K562 (cell line): ENCODE data around the gene HNF4A. TPM values are rescaled to one million over a fixed set of nuclear protein-coding genes. Genes with fewer than 3 reads are reported as not detected.
A peak's percentile ranks its signal among the peaks of the same experiment; 100 is the strongest.

Experiments
- BRD4 ChIP-seq: fragments of 200-600 bp; sonication (generic); IDR thresholded peaks from 2 replicates; pipeline ENCODE4 v1.6.1; 2017; ENCODE audit warnings: inconsistent platforms
- C11orf30 ChIP-seq: fragments of 450-650 bp; IDR thresholded peaks from 2 replicates; pipeline ENCODE4 v1.6.1; 2016; ENCODE audit warnings: low read depth, mild to moderate bottlenecking
- CBX1 ChIP-seq: sonication (generic); IDR thresholded peaks from 2 replicates; pipeline ENCODE4 v1.6.1; 2016; ENCODE audit warnings: antibody characterized with exemption, low read depth, mild to moderate bottlenecking
- CEBPG ChIP-seq, 3 experiments: fragments of 200-800 bp in 1 of 3; sonication (Bioruptor generic) in 1 of 3; sonication (generic) in 1 of 3; formaldehyde crosslinking in 1 of 3; IDR thresholded peaks in 2 of 3; conservative IDR thresholded peaks in 1 of 3; 2 replicates each; pipeline versions ENCODE4 v1.6.1 to v1.8.0; 2016 to 2022; ENCODE audit warnings: missing compliant biosample characterization in 2 of 3, missing genetic modification characterization in 2 of 3, mild to moderate bottlenecking in 1 of 3, missing genetic modification reagents in 1 of 3
- CREB1 ChIP-seq, 2 experiments: sonication (generic) in 1 of 2; formaldehyde crosslinking in 1 of 2; IDR thresholded peaks; 2 replicates each; pipeline versions ENCODE4 v1.6.1 to v1.8.0; 2012 to 2022; ENCODE audit warnings: inconsistent platforms in 1 of 2, mild to moderate bottlenecking in 1 of 2, missing genetic modification reagents in 1 of 2, moderate library complexity in 1 of 2
- EHMT2 ChIP-seq: fragments of 450-650 bp; IDR thresholded peaks from 2 replicates; pipeline ENCODE4 v1.6.1; 2018; ENCODE audit warnings: antibody characterized with exemption
- ESRRA ChIP-seq: fragments of 450-650 bp; IDR thresholded peaks from 2 replicates; pipeline ENCODE4 v1.6.1; 2014; ENCODE audit warnings: low read depth, mild to moderate bottlenecking, moderate library complexity, borderline replicate concordance
- HCFC1 ChIP-seq: IDR thresholded peaks from 2 replicates; pipeline ENCODE4 v1.6.1; 2012; ENCODE audit warnings: low read depth, low read length, improper control_type of control experiment
- ID3 ChIP-seq, 2 experiments: fragments of 250-450 bp in 1 of 2; fragments of 450-650 bp in 1 of 2; sonication (Bioruptor Pico) in 1 of 2; IDR thresholded peaks; 2 replicates each; pipeline versions ENCODE4 v1.6.1 to v1.8.0; 2016 to 2021; ENCODE audit warnings: mild to moderate bottlenecking in 2 of 2, moderate library complexity in 2 of 2, missing compliant biosample characterization in 1 of 2, missing genetic modification characterization in 1 of 2
- KDM1A ChIP-seq, 2 experiments: fragments of 450-650 bp; IDR thresholded peaks; 2 replicates each; pipeline ENCODE4 v1.6.1; 2016; ENCODE audit warnings: mild to moderate bottlenecking in 2 of 2
- PHF21A ChIP-seq: fragments of 450-650 bp; IDR thresholded peaks from 2 replicates; pipeline ENCODE4 v1.6.1; 2017; ENCODE audit warnings: low read depth, borderline replicate concordance
- ZBTB2 ChIP-seq: fragments of 450-650 bp; IDR thresholded peaks from 2 replicates; pipeline ENCODE4 v1.6.1; 2016; ENCODE audit warnings: antibody characterized with exemption
- ZBTB40 ChIP-seq, 2 experiments: fragments of 450-650 bp in 1 of 2; sonication (generic) in 1 of 2; formaldehyde crosslinking in 1 of 2; IDR thresholded peaks; 2 replicates each; pipeline versions ENCODE4 v1.7.1 to v1.9.0; 2016 to 2022; ENCODE audit warnings: inconsistent platforms in 1 of 2, mild to moderate bottlenecking in 1 of 2, missing genetic modification reagents in 1 of 2
- ZNF589 ChIP-seq: fragments of 200-800 bp; sonication (Bioruptor generic); IDR thresholded peaks from 2 replicates; pipeline ENCODE4 v1.6.1; 2016; ENCODE audit warnings: low read depth, missing genetic modification characterization, missing compliant biosample characterization
- polyA plus RNA-seq, 8 experiments: library from polyadenylated mRNA; depleted of rRNA in 4 of 8; stranded (reverse) in 5 of 8; unstranded in 3 of 8; fragments of >200 nt; fragmentation: Nextera tagmentation in 2 of 8; fragmentation: Illumina TruSeq in 1 of 8; extraction: Ambion mirVana in 2 of 8; extraction: Trizol in 1 of 8; gene quantifications; 2 replicates each; pipeline versions ENCODE4 v1.2.1 to v1.2.3, GENCODE V29; 2011 to 2014; ENCODE audit warnings: inconsistent platforms in 1 of 8, missing spikeins in 1 of 8
- total RNA-seq, 7 experiments: library from RNA; depleted of rRNA in 6 of 7; stranded (reverse); fragments of >200 nt in 6 of 7; fragmentation: Illumina TruSeq in 2 of 7; extraction: Trizol in 2 of 7; gene quantifications; 2 replicates each; pipeline versions ENCODE4 v1.2.1 to v1.2.3, GENCODE V29; 2011 to 2021; ENCODE audit warnings: low replicate concordance in 1 of 7

Gene HNF4A
- total and polyA plus RNA-seq, 9 of the 15 experiments (the other 6 are each of a cell fraction or from before 2014, with no cell fraction given): 0.03 to 0.27 (median 0.08) TPM; not detected in 5

- TF ChIP-seq HCFC1 (peak; percentile 58), BRD4 (no peak), PHF21A (0 out of 2 replicates have a peak, but pooled peaks have one; percentile 27), ZBTB2 (peak; percentile 98), KDM1A (IDR thresholded peaks at IDR 0.05) (no peak), ZNF589 (CRISPR knock-in tag) (no peak), ZBTB40 (IDR thresholded peaks at IDR 0.05) (peak; percentile 54), ZBTB40 (CRISPR knock-in tag; IDR thresholded peaks at IDR 0.05) (no peak), ID3 (CRISPR knock-in tag; IDR thresholded peaks at IDR 0.05) (no peak), ID3 (tag; IDR thresholded peaks at IDR 0.05) (peak; percentile 54), CREB1 (IDR thresholded peaks at IDR 0.05) (no peak; the same call in 1 of the 2 replicates), CREB1 (CRISPR knock-in tag; IDR thresholded peaks at IDR 0.05) (peak; percentile 81), CBX1 (0 out of 2 replicates have a peak, but pooled peaks have one; percentile 16), C11orf30 (peak; percentile 51; the same call in 1 of the 2 replicates), EHMT2 (no peak), ESRRA (no peak; the same call in 1 of the 2 replicates), CEBPG (CRISPR knock-in tag; IDR thresholded peaks at IDR 0.05) (no peak; the same call in 1 of the 2 replicates), CEBPG (tag; conservative IDR thresholded peaks at IDR 0.05 in 1 of 2, IDR thresholded peaks at IDR 0.05 in 1 of 2) (no peak)
Observed at GRCh38 chr20:44310664-44311639, 44.5 kb upstream of the HNF4A start, which contains the start of gene FITM2 (continued).
